Sigmoid colon (tissue), 4 donors: ENCODE data around the gene EEF1A2.

Experiments used
- EP300 ChIP-seq, 4 donors: sonication (generic); formaldehyde crosslinking; IDR thresholded peaks; one replicate each; pipeline ENCODE4 v1.6.1; 2017; ENCODE audit warnings: antibody characterized with exemption in 4 of 4
- POLR2A ChIP-seq, 2 donors: fragments of 450-650 bp; IDR thresholded peaks; one replicate each; pipeline ENCODE4 v1.6.1; 2016; ENCODE audit warnings: antibody characterized with exemption in 2 of 2, mild to moderate bottlenecking in 2 of 2, moderate library complexity in 2 of 2
- POLR2AphosphoS5 ChIP-seq, 4 donors: sonication (generic); formaldehyde crosslinking; IDR thresholded peaks; one replicate each; pipeline ENCODE4 v1.6.1; 2017; ENCODE audit warnings: antibody characterized with exemption in 4 of 4
- TF ChIP-seq, protein P1 (sequence below), 4 experiments: fragments of 450-650 bp in 3 of 4; fragments of 200-600 bp in 1 of 4; IDR thresholded peaks; one replicate each; pipeline ENCODE4 v1.5.1; 2016 to 2019; ENCODE audit warnings: antibody characterized with exemption in 4 of 4, mild to moderate bottlenecking in 3 of 4, moderate library complexity in 2 of 4

DNA sequence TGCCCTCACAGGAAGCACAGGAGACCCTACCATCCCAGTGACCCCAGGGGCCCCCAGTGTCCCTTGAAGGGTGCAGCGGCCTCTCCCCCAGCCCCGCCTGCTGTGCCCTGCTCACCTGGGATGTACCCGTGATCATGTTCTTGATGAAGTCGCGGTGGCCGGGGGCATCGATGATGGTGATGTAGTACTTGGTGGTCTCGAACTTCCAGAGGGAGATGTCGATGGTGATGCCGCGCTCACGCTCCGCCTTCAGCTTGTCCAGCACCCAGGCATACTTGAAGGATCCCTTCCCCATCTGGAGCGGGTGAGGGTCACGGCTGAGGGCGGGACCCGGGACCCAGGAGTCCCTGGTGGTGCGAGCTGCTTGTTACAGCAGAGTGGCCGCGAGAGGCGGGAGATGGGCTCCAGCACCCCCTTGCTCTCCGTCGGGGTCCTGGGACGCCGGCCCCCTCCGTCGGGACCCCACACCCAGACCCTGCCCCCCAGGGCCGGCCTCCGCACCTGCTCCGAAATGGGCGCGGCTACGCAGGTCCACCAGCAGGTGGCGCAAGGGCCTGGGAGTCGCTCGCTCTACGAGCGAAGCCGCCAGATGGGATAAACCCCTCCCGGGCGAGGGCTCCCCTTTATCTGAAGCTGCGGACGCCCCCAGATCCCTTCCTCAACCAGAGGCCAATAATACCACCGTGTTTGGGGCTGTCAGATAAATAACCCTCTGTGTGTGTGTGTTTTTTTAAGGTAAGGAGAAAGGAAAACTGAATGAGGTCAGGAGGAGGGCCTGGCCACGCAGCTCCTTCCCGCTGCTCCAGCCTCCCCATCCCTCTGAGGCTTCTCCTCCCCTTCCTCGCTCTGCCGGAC, 2.9 kb downstream of the EEF1A2 start:
- TF ChIP-seq, protein P1, sequence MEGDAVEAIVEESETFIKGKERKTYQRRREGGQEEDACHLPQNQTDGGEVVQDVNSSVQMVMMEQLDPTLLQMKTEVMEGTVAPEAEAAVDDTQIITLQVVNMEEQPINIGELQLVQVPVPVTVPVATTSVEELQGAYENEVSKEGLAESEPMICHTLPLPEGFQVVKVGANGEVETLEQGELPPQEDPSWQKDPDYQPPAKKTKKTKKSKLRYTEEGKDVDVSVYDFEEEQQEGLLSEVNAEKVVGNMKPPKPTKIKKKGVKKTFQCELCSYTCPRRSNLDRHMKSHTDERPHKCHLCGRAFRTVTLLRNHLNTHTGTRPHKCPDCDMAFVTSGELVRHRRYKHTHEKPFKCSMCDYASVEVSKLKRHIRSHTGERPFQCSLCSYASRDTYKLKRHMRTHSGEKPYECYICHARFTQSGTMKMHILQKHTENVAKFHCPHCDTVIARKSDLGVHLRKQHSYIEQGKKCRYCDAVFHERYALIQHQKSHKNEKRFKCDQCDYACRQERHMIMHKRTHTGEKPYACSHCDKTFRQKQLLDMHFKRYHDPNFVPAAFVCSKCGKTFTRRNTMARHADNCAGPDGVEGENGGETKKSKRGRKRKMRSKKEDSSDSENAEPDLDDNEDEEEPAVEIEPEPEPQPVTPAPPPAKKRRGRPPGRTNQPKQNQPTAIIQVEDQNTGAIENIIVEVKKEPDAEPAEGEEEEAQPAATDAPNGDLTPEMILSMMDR (IDR thresholded peaks at IDR 0.05) = peak; percentile 58 to 96 (median 81)
- TF ChIP-seq POLR2A (IDR thresholded peaks at IDR 0.05) = no peak
- TF ChIP-seq POLR2AphosphoS5 (IDR thresholded peaks at IDR 0.05) = no peak
- no peak for TF ChIP-seq EP300 (IDR thresholded peaks at IDR 0.05)
